Osteoblast (primary cell): ENCODE results near the gene CSH2. TPM values are rescaled to one million over a fixed set of nuclear protein-coding genes. Genes with fewer than 3 reads are reported as not detected.

Experiments used
- DNase-seq: peaks from one replicate; pipeline ENCODE4 v3.0.0; 2011; ENCODE audit warnings: low spot score, mixed read lengths; ENCODE audit not compliant: insufficient read length; ENCODE audit errors: missing footprints
- H2AFZ ChIP-seq: 2 replicates; pipeline ENCODE4 v1.6.0; 2011; ENCODE audit warnings: mild to moderate bottlenecking, low read length
- H3K27ac ChIP-seq: 2 replicates; pipeline ENCODE4 v1.5.1; 2011; ENCODE audit warnings: mild to moderate bottlenecking, low read depth, low read length, moderate library complexity
- H3K27me3 ChIP-seq: 2 replicates; pipeline ENCODE4 v1.6.0; 2012; ENCODE audit warnings: mild to moderate bottlenecking, control low read depth, inconsistent platforms, low read length, moderate library complexity; ENCODE audit not compliant: insufficient read depth
- H3K36me3 ChIP-seq: 2 replicates; pipeline ENCODE4 v1.5.1; 2011; ENCODE audit warnings: mild to moderate bottlenecking, low read length, control low read depth, moderate library complexity; ENCODE audit not compliant: insufficient read depth
- H3K4me1 ChIP-seq: 2 replicates; pipeline ENCODE4 v1.5.1; 2011; ENCODE audit warnings: mild to moderate bottlenecking, low read length, control low read depth, moderate library complexity; ENCODE audit not compliant: insufficient read depth
- H3K4me2 ChIP-seq: 2 replicates; pipeline ENCODE4 v1.6.0; 2011; ENCODE audit warnings: mild to moderate bottlenecking, low read length; ENCODE audit not compliant: insufficient read depth
- H3K4me3 ChIP-seq: fragments of 200-600 bp; sonication (generic); 3 replicates; pipeline ENCODE4 v1.5.1; 2012; ENCODE audit warnings: mild to moderate bottlenecking, low read length, inconsistent platforms; ENCODE audit not compliant: insufficient read depth
- H3K79me2 ChIP-seq: 2 replicates; pipeline ENCODE4 v1.6.0; 2012; ENCODE audit warnings: mild to moderate bottlenecking, low read length, control low read depth, inconsistent platforms; ENCODE audit not compliant: insufficient read depth
- H3K9me3 ChIP-seq: 2 replicates; pipeline ENCODE4 v1.5.1; 2011; ENCODE audit warnings: low read depth, low read length, control low read depth
- H4K20me1 ChIP-seq: 2 replicates; pipeline ENCODE4 v1.6.0; 2012; ENCODE audit warnings: mild to moderate bottlenecking, low read length, control low read depth; ENCODE audit not compliant: insufficient read depth
- total RNA-seq: library from RNA; depleted of rRNA; stranded (reverse); fragments of >200 nt; gene quantifications from 2 replicates; pipeline ENCODE4 v1.2.3, GENCODE V29; 2012
- TF ChIP-seq, protein P1 (sequence below): IDR thresholded peaks from 2 replicates; pipeline ENCODE4 v1.5.1; 2011; ENCODE audit warnings: mild to moderate bottlenecking, low read depth, low read length, moderate library complexity; ENCODE audit errors: extremely low read depth

CSH2 gene
- total RNA-seq, 1 donor, result not detected

DNA sequence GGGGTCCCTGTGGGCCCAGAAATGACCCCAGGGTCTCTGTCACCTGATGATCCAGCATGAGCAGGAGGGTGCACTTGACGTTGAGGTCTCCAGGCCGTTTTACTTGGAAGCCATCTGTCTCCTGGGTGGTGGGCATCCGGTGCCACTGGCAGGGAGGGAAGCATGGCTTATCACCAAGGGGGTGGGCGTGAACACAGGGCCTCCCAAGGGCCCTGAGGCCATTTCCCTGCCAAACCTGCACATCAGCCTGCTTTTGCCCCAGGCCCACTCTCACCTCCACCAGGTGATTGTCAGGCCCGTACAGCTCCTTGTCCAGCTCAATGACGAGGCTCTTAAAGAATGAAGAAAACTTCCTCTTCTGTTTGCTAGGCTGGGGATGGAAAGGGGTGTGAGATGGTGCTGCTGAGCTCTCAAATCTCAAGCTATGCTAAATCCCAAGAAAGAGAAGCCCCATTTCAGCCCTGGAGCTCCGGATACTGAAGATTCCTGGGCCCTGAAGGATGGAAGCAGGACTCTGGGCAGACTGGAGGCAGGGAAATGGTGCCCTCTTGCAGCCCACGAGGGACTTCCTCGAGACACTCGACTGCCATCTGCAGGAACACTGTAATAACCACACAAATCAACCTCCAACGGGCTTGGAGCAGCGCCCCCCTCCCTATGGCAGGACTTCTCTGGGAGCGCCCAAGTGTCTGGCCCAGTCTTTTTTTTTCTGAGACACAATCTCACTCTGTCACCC lies 38.9 kb downstream of the CSH2 start:
- Histone ChIP-seq H3K4me1 (peaks cover 15% of the 10 kb centered on the region), H3K27me3 (no peaks in the 10 kb centered on the region), H3K9me3 (no peaks in the 10 kb centered on the region), H3K4me3 (no peak overlapping the region), H2AFZ (no peak overlapping the region), H4K20me1 (peaks cover 37% of the 10 kb centered on the region), H3K79me2 (peaks cover 52% of the 10 kb centered on the region), H3K36me3 (peaks cover 65% of the 10 kb centered on the region), H3K4me2 (no peak overlapping the region), H3K27ac (no peak overlapping the region)
- TF ChIP-seq, protein P1, sequence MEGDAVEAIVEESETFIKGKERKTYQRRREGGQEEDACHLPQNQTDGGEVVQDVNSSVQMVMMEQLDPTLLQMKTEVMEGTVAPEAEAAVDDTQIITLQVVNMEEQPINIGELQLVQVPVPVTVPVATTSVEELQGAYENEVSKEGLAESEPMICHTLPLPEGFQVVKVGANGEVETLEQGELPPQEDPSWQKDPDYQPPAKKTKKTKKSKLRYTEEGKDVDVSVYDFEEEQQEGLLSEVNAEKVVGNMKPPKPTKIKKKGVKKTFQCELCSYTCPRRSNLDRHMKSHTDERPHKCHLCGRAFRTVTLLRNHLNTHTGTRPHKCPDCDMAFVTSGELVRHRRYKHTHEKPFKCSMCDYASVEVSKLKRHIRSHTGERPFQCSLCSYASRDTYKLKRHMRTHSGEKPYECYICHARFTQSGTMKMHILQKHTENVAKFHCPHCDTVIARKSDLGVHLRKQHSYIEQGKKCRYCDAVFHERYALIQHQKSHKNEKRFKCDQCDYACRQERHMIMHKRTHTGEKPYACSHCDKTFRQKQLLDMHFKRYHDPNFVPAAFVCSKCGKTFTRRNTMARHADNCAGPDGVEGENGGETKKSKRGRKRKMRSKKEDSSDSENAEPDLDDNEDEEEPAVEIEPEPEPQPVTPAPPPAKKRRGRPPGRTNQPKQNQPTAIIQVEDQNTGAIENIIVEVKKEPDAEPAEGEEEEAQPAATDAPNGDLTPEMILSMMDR, result peak; percentile 89
- DNase-seq, result peak; percentile 95

DNA sequence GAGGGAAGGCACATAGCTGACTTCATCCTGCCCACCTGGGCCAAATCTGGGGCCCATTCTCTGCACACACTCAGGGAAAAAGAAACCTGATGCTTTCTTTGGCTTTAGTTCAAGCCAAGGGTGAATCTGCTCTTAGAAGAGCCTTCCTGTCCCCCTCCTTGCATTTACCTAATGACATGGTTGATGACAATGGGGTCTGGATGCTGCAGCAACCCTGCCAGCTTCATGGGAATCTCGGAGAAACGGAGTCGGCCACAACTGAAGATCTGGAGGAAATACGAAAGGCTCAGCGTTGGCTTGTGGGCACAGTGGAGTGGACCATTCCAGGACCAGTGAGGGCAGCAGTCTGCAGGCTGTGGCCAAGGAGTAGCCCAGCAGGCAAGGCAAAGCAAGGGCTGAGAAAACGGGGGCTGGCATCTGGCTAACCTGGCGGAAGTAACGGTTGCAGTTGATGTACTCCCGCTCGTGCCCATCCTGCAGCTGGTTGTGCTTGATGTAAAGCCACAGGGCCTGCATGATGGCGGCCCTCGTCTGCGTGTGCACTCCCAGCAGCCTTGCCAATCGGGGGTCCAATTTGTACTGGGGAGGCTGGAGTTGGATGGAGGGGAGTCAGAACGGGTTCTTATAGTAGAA lies 39.6 kb downstream of the CSH2 start:
- Histone ChIP-seq H3K4me2 (no peak overlapping the region), H3K79me2 (peaks cover 52% of the 10 kb centered on the region), H3K27ac (no peak overlapping the region), H3K36me3 (peaks cover 72% of the 10 kb centered on the region), H3K9me3 (no peaks in the 10 kb centered on the region), H3K4me3 (no peak overlapping the region), H3K27me3 (no peaks in the 10 kb centered on the region), H2AFZ (no peak overlapping the region), H4K20me1 (peaks cover 39% of the 10 kb centered on the region), H3K4me1 (peaks cover 9% of the 10 kb centered on the region)
- TF ChIP-seq, protein P1, result no peak
- DNase-seq, result peak; percentile 66

DNA sequence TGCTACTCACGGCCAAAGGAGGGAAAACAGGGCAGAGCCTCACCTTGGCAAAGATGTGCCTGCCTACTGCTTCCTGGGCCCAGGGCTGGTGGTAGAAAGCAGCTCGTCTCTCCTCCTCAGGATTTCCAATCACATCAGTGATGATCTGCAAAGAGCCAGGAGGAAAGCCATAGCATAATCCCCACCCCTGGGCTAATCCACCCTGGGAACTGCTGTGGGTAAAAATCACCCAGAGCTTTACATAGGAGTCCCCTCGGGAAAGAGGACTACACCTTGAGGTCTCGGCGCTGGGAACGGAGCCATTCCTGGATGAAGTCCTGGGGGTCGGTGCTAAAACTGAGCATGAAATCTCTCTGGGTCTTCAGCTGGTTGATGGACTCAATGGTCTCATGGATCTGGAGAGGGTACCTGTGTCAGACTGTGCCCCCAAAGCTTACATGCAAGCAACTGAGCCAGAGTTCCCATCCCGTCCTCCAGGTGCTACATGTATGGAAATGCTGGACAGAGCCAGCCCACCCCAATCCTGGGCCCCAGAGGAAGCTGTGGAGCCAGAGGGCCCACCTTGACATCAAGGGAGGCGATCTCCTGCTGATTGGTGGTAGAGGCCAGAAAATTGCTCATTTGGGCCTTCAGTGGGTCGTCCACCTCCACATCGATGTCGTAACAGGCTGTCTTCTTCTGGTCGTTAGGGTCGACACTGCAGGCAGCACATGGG lies 40.3 kb downstream of the CSH2 start:
- H3K4me2 ChIP-seq, result no peak overlapping the region
- TF ChIP-seq, protein P1, result no peak
- no peak for DNase-seq
- peaks cover 35% of the 10 kb centered on the region for H4K20me1 ChIP-seq
- H3K4me1 ChIP-seq, result peaks cover 9% of the 10 kb centered on the region
- no peaks in the 10 kb centered on the region for H3K27me3 ChIP-seq
- H3K4me3 ChIP-seq, result no peak overlapping the region
- H3K36me3 ChIP-seq, result peaks cover 73% of the 10 kb centered on the region
- H3K79me2 ChIP-seq, result peaks cover 52% of the 10 kb centered on the region
- H2AFZ ChIP-seq, result no peak overlapping the region
- H3K27ac ChIP-seq, result no peak overlapping the region
- no peaks in the 10 kb centered on the region for H3K9me3 ChIP-seq

DNA sequence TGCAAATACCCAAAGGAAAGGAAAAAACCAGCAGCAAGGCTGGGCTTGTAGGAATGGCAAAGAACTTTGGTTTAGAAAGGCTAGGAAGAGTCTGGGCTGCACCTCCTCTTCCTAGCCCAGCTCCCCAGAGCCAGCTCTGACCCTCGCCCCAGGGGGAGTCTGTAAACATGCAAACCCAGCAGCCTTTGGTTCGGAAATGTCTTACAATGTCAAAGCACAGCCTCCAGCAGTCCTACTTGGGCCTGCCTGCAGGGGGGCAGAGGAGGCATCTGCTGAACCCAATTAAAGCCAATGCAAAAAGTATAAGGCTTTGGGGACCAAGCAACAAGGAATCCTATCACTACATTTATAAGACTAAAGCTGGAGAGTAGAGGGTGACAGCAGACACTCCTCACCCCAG lies 41.0 kb downstream of the CSH2 start:
- no peak overlapping the region for H3K4me2 ChIP-seq
- H3K36me3 ChIP-seq, result peaks cover 73% of the 10 kb centered on the region
- H3K27ac ChIP-seq, result no peak overlapping the region
- peaks cover 14% of the 10 kb centered on the region for H3K4me1 ChIP-seq
- peaks cover 32% of the 10 kb centered on the region for H4K20me1 ChIP-seq
- TF ChIP-seq, protein P1, result no peak
- no peak overlapping the region for H3K4me3 ChIP-seq
- no peak for DNase-seq
- peaks cover 52% of the 10 kb centered on the region for H3K79me2 ChIP-seq
- no peak overlapping the region for H2AFZ ChIP-seq
- no peaks in the 10 kb centered on the region for H3K27me3 ChIP-seq
- H3K9me3 ChIP-seq, result no peaks in the 10 kb centered on the region
